ENCODE results near the gene PRKCA. TPM values are rescaled to one million over a fixed set of nuclear protein-coding genes. Genes with fewer than 3 reads are reported as not detected.

Gene PRKCA
- total RNA-seq, 1 donor from 2014 or later, result 2.2 TPM

DNA sequence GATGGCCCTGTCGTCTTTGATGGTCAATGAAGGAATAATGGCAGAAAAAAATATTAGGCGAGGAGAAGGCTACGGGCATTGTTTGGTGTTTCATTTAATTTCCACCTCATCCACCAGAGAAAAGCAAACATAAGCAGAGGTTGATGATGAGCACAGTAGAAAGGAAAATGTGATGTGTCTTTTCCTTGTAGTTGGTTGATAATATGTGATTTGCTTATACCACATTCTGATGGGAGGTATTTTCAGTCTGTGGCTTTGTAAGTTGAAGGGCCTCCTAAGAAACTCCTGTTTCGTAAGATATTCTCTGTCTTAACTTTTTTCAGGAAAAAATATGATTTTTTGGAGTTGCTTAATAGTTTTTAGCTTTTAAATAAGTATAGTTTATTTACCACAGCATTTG, 215.7 kb downstream of the PRKCA start:
- H3K27me3 Mint-ChIP-seq, result no peaks in the 10 kb centered on the region
- H3K4me1 Mint-ChIP-seq, result no peaks in the 10 kb centered on the region
- ChIA-PET POLR2A (no interaction called here), CTCF (no interaction called here)
- H3K36me3 Mint-ChIP-seq (ENCODE audit: low read depth), result no peaks in the 10 kb centered on the region
- TF ChIP-seq, protein P1, sequence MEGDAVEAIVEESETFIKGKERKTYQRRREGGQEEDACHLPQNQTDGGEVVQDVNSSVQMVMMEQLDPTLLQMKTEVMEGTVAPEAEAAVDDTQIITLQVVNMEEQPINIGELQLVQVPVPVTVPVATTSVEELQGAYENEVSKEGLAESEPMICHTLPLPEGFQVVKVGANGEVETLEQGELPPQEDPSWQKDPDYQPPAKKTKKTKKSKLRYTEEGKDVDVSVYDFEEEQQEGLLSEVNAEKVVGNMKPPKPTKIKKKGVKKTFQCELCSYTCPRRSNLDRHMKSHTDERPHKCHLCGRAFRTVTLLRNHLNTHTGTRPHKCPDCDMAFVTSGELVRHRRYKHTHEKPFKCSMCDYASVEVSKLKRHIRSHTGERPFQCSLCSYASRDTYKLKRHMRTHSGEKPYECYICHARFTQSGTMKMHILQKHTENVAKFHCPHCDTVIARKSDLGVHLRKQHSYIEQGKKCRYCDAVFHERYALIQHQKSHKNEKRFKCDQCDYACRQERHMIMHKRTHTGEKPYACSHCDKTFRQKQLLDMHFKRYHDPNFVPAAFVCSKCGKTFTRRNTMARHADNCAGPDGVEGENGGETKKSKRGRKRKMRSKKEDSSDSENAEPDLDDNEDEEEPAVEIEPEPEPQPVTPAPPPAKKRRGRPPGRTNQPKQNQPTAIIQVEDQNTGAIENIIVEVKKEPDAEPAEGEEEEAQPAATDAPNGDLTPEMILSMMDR (IDR thresholded peaks at IDR 0.05), result no peak
- no peak overlapping the region for H3K4me3 Mint-ChIP-seq
- H3K9me3 Mint-ChIP-seq, result no peaks in the 10 kb centered on the region
- ATAC-seq (ENCODE audit: low read depth) (no peak), DNase-seq (no peak)
- no peak overlapping the region for H3K27ac Mint-ChIP-seq
- intact Hi-C loops (cut with micrococcal nuclease), result no loop called here

DNA sequence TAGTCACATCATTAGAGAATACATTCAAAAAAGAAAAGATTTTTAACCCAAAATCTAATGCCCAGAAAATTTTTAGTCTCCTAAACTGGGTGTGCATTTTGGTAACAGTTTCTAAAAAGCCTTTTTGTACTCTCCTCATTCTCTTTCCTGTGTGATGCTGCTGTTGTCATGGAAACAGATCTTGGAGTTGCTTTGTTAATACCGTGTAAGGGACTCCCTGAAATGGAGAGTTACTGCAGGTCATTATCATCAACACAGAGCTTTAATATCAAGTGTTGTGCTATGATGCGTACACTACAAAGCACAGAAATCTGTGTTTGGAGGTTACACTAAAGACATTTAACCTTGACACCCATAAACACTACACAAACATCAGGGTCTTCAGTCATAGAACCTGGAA, 216.3 kb downstream of the PRKCA start:
- H3K9me3 Mint-ChIP-seq, result no peaks in the 10 kb centered on the region
- H3K4me1 Mint-ChIP-seq, result no peaks in the 10 kb centered on the region
- intact Hi-C loops (cut with micrococcal nuclease), result no loop called here
- ATAC-seq (ENCODE audit: low read depth) (no peak), DNase-seq (no peak)
- H3K36me3 Mint-ChIP-seq (ENCODE audit: low read depth), result no peaks in the 10 kb centered on the region
- TF ChIP-seq, protein P1 (IDR thresholded peaks at IDR 0.05), result no peak
- H3K4me3 Mint-ChIP-seq, result no peak overlapping the region
- ChIA-PET POLR2A (no interaction called here), CTCF (no interaction called here)
- H3K27me3 Mint-ChIP-seq, result no peaks in the 10 kb centered on the region
- H3K27ac Mint-ChIP-seq, result no peak overlapping the region

DNA sequence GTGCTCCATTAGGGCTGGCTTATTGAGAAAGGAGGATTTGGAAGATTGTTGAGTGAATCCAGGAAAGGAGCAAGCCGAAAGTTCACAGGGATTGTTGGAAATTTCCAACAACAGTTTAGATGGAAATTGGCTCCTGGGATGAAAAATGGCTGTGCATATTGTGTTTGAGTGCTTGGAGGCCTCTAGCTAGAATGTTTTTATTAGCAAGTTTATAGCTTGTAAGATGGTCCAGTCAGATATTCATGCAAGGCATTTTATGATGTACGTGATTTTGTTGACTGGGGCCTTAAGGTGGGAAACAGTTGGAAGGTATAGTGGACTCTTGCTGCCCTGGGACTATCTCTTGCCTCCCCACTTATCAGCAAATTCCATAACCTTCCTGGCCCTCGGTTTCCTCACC, 216.7 kb downstream of the PRKCA start:
- POLR2A ChIA-PET, result no interaction called here
- H3K4me1 Mint-ChIP-seq, result no peaks in the 10 kb centered on the region
- no peaks in the 10 kb centered on the region for H3K27me3 Mint-ChIP-seq

DNA sequence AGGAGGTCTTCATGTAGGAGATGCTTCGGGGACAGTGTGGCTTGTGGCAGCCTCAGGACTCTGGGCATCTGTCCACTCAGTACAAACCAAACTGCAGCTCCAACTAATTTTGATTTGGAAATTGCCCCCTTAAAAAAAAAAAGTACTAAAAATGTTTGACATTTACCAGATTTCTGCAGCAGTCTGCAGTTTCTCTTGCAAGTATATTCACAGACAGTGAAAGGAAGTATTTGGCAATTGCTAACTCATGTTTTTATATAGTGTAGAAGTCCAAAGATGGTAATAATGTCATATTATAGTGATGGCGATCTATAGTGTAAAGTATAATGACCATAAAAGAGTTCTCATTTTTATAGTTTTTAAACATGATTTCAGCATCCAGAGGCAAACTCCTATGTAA, 218.6 kb downstream of the PRKCA start:
- DNase-seq (no peak), ATAC-seq (ENCODE audit: low read depth) (no peak)
- no peaks in the 10 kb centered on the region for H3K4me1 Mint-ChIP-seq
- intact Hi-C loops (cut with micrococcal nuclease), result no loop called here
- peaks cover 2% of the 10 kb centered on the region for H3K9me3 Mint-ChIP-seq
- POLR2A ChIA-PET, result no interaction called here
- H3K27ac Mint-ChIP-seq, result no peak overlapping the region
- no peak overlapping the region for H3K4me3 Mint-ChIP-seq
- TF ChIP-seq, protein P1 (IDR thresholded peaks at IDR 0.05), result no peak
- CTCF ChIA-PET, result no interaction called here
- no peaks in the 10 kb centered on the region for H3K36me3 Mint-ChIP-seq (ENCODE audit: low read depth)
- H3K27me3 Mint-ChIP-seq, result no peaks in the 10 kb centered on the region

More for the DNA sequence above, 216.7 kb downstream of the PRKCA start:
- Mint-ChIP-seq H3K9me3 (no peaks in the 10 kb centered on the region), H3K4me3 (no peak overlapping the region), H3K36me3 (ENCODE audit: low read depth) (no peaks in the 10 kb centered on the region), H3K27ac (no peak overlapping the region)
- TF ChIP-seq, protein P1 (IDR thresholded peaks at IDR 0.05), result no peak
- ATAC-seq (ENCODE audit: low read depth) (no peak), DNase-seq (no peak)
- CTCF ChIA-PET, result no interaction called here
- intact Hi-C loops (cut with micrococcal nuclease), result no loop called here

DNA sequence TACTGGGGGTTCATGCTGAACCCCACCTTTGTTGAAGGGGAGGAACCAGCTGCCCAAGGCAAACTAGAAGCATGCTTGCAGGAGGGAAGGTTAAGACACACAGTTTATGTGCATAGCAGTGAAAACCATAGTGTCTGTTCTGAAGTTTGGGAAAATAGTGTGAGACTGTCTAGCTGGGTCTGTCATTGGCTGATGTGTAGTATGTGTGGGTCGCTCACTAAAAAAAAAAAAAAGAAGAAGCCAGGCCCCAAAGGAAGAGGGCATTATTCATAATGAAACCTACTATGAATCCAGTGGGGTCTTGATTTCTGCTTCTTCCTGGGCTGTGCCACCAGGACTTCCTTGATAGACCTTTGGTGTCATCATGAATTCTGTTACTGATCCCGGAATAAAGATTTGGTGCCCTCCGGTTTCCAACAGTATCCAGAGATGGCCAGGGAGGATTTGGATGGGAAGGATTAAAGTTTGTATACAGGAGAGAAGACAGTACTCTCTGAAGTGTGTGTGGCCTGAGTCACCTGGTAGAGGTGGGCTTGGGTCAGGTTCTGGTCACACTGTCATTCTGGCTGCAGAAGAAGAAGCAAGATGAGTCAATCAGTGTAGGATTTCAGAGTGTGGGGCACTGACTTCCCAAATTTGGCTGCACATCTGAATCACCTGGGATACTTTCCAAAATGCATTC, 220.3 kb downstream of the PRKCA start:
- Mint-ChIP-seq H3K27ac (no peak overlapping the region), H3K27me3 (no peaks in the 10 kb centered on the region), H3K4me3 (no peak overlapping the region), H3K4me1 (no peaks in the 10 kb centered on the region), H3K36me3 (ENCODE audit: low read depth) (no peaks in the 10 kb centered on the region), H3K9me3 (peaks cover 2% of the 10 kb centered on the region)
- intact Hi-C loops (cut with micrococcal nuclease), result no loop called here
- TF ChIP-seq, protein P1 (IDR thresholded peaks at IDR 0.05), result no peak
- POLR2A ChIA-PET, result no interaction called here
- DNase-seq (no peak), ATAC-seq (ENCODE audit: low read depth) (no peak)
- CTCF ChIA-PET, result no interaction called here
